ENCODE results near the gene NTRK1. TPM values are rescaled to one million over a fixed set of nuclear protein-coding genes. Genes with fewer than 3 reads are reported as not detected.

The NTRK1 gene
- total and polyA plus RNA-seq, 2 of the 4 experiments (the other 2 are of a cell fraction): not detected

DNA sequence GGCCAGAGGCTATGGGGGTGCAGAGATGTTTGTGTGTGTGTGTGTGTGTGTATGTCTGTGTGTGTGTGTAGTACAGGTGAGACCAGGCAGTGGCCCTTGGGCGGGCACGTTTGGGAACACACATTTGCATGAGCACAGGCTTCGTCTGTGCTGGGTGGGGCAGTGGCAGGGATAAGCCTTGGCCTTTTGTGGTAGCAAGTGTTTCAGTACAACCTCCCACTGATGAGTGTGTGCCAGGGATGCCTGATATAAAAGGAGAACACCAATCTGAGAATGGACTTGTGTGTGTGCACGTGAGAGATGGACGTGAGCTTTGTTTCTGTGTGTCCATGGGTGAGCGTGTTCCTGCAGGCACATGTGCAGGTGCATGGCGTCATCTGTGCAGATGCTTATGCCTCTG, 3.0 kb downstream of the NTRK1 start:
- peaks cover 80% of the 10 kb centered on the region for H3K27me3 ChIP-seq (ENCODE audit: control insufficient read depth, insufficient read depth, low read length)
- CTCF ChIA-PET: interaction anchor here (0.5 kb wide), 1 partner anchor 89 kb away, joined by 3 read pairs; no protein-coding TSS in a partner anchor

More for the DNA sequence above, 3.0 kb downstream of the NTRK1 start:
- Histone ChIP-seq H3K27ac (ENCODE audit: insufficient read depth, low read length) (no peak overlapping the region), H4K20me1 (ENCODE audit: insufficient read depth, low read length) (0 out of 2 replicates have a peak, but pooled peaks cover 5% of the 10 kb centered on the region), H3K36me3 (ENCODE audit: control insufficient read depth, insufficient read depth, low read length) (no peaks in the 10 kb centered on the region), H2BK5ac (ENCODE audit: low read depth, low read length, poor library complexity, severe bottlenecking) (no peak overlapping the region), H4K5ac (ENCODE audit: low read depth, low read length) (no peak overlapping the region), H3K4ac (ENCODE audit: low read depth, low read length) (no peak overlapping the region), H3K14ac (replicated peaks; ENCODE audit: low read depth, low read length) (no peak overlapping the region), H3K79me1 (ENCODE audit: low read depth in 1 of 2, low read length in 2 of 2) (no peaks in the 10 kb centered on the region), H4K91ac (ENCODE audit: insufficient read depth, low read depth, low read length) (no peak overlapping the region), H3K23ac (ENCODE audit: low read depth, low read length) (no peak overlapping the region), H2AFZ (replicated peaks; ENCODE audit: low read length, poor library complexity) (no peak overlapping the region), H3K4me1 (ENCODE audit: control insufficient read depth, insufficient read depth, low read length) (peaks cover 4% of the 10 kb centered on the region; the same call in 1 of the 2 replicates), H3K4me3 (ENCODE audit: insufficient read depth, low read depth, low read length) (no peak overlapping the region), H3K56ac (ENCODE audit: extremely low read depth, insufficient read depth, low read length) (no peak overlapping the region), H3K9me3 (ENCODE audit: control insufficient read depth, insufficient read depth, low read length) (no peaks in the 10 kb centered on the region), H2BK120ac (ENCODE audit: low read depth, low read length) (no peak overlapping the region), H2AK5ac (ENCODE audit: low read depth, low read length) (no peak overlapping the region), H3K18ac (ENCODE audit: low read depth, low read length) (no peak overlapping the region), H3K9me1 (ENCODE audit: insufficient read depth, low read length) (no peaks in the 10 kb centered on the region), H2AK9ac (replicated peaks; ENCODE audit: low read depth, low read length, poor library complexity) (peak overlapping the region; percentile 63), H2BK20ac (ENCODE audit: low read depth, low read length) (no peak overlapping the region), H3K9ac (ENCODE audit: low read depth, low read length) (no peak overlapping the region), H3K4me2 (ENCODE audit: low read depth, low read length) (no peak overlapping the region), H4K8ac (ENCODE audit: low read depth in 2 of 2, low read length in 2 of 2) (no peak overlapping the region), H2BK15ac (ENCODE audit: low read depth, low read length) (no peak overlapping the region)
- intact Hi-C loops (cut with micrococcal nuclease): no loop called here
- in situ Hi-C loops (cut with MboI; ENCODE audit: low sequenced_read_pairs): no loop called here
- POLR2A ChIA-PET (ENCODE audit: unreplicated experiment): no interaction called here
- no TSS peak for BruUV-seq (replicated peaks)
- DNase-seq: no peak
- TF ChIP-seq POLR2A (IDR thresholded peaks at IDR 0.05; ENCODE audit: low read depth, low read length): no peak
- no peak for TF ChIP-seq NFE2L2 (IDR thresholded peaks at IDR 0.05; ENCODE audit: low read depth, low read length)
- 64% methylated on average over 2 of the region's 7 CpGs; no CpG with 5 or more reads in 1 of the 2 experiments for WGBS, 2 experiments (ENCODE audit: extremely low coverage in 2 of 2, insufficient read length in 1 of 2)
- ATAC-seq (ENCODE audit: low read depth): no peak
- dilution Hi-C loops (cut with HindIII; ENCODE audit: low sequenced_read_pairs, unreplicated experiment): no loop called here
